ENCODE measurements around the gene LYPD3.

Gene LYPD3

DNA sequence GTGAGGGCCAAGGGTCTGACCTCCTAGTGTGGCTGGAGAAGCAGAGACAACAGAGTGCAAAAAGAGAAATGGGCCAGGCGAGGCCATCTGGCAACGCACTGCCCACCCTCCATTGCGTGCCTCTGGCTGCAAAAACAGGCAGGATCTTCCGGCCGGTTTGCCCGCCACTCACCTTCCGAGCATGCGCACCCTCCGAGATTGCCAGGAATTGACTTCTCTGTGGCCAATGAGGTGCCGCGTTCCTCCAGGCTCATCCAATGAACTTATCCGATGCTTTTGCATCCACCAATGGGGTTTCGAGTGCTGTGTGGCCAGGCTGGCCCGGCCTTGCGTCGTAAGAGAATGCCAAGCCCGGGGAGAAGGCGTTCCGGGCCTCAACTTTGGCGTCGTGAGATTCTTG, 50.9 kb downstream of the LYPD3 start, which contains the start of gene TEX101:
TEX101 (plus strand) TSS at position 337 of the 400 bp plus-strand sequence. CDS start 1,030 bp downstream, outside the sequence.
- no peak for ATAC-seq
- no peaks in the 10 kb centered on the region for H3K27me3 Mint-ChIP-seq

GRCh38 chr19:43412441-43412840, 53.0 kb downstream of the LYPD3 start:
- Mint-ChIP-seq H3K4me1 (no peaks in the 10 kb centered on the region), H3K27ac (no peak overlapping the region), H3K4me3 (no peak overlapping the region), H3K27me3 (no peaks in the 10 kb centered on the region), H3K9me3 (no peaks in the 10 kb centered on the region)
- DNase-seq (no peak), ATAC-seq (no peak)

More for the DNA sequence above, 50.9 kb downstream of the LYPD3 start, which contains the start of gene TEX101:
- DNase-seq = no peak
- H3K27ac Mint-ChIP-seq = peak within 1 kb of the TSS in 1 of 2 donors; percentile 81
- H3K9me3 Mint-ChIP-seq = no peaks in the 10 kb centered on the region
- no peaks in the 10 kb centered on the region for H3K4me1 Mint-ChIP-seq
- no peak within 1 kb of the TSS for H3K4me3 Mint-ChIP-seq

Data from stimulated activated naive CD8-positive, alpha-beta T cell treated with anti-CD3 and anti-CD28 coated beads, Interleukin-15, amount 100 ng/mL, for 72 hours (primary cell).